HepG2 (cell line): ENCODE results near the gene SNX27. TPM values are rescaled to one million over a fixed set of nuclear protein-coding genes. Genes with fewer than 3 reads are reported as not detected.

Source experiments
- BCL6 ChIP-seq: IDR thresholded peaks from 2 replicates; pipeline ENCODE4 v1.6.1; 2016; ENCODE audit warnings: missing genetic modification reagents, missing compliant biosample characterization
- EP300 ChIP-seq, 3 experiments: sonication (generic) in 1 of 3; formaldehyde crosslinking in 1 of 3; IDR thresholded peaks; 2 replicates each; pipeline versions ENCODE4 v1.5.1 to v1.6.1; 2011 to 2020; ENCODE audit warnings: low read depth in 2 of 3, low read length in 2 of 3, borderline replicate concordance in 1 of 3, improper control_type of control experiment in 1 of 3, mild to moderate bottlenecking in 1 of 3, missing genetic modification reagents in 1 of 3, moderate library complexity in 1 of 3
- GATAD2A ChIP-seq: IDR thresholded peaks from 2 replicates; pipeline ENCODE4 v1.6.1; 2016
- HNF1B ChIP-seq: sonication (generic); formaldehyde crosslinking; IDR thresholded peaks from 2 replicates; pipeline ENCODE4 v1.5.1; 2020; ENCODE audit warnings: mild to moderate bottlenecking, moderate library complexity, missing genetic modification reagents
- KDM5B ChIP-seq: sonication (generic); formaldehyde crosslinking; IDR thresholded peaks from 2 replicates; pipeline ENCODE4 v1.4.0; 2020; ENCODE audit warnings: missing genetic modification reagents, mild to moderate bottlenecking, borderline replicate concordance
- MXD3 ChIP-seq: IDR thresholded peaks from 2 replicates; pipeline ENCODE4 v1.6.1; 2016; ENCODE audit warnings: mild to moderate bottlenecking, missing biosample characterization, missing genetic modification reagents
- NR2F2 ChIP-seq: IDR thresholded peaks from 2 replicates; pipeline ENCODE4 v1.6.1; 2012; ENCODE audit warnings: low read depth, inconsistent platforms, borderline replicate concordance
- POGZ ChIP-seq: sonication (generic); formaldehyde crosslinking; IDR thresholded peaks from 2 replicates; pipeline ENCODE4 v1.4.0; 2020; ENCODE audit warnings: mild to moderate bottlenecking, missing genetic modification reagents
- RBAK ChIP-seq: sonication (generic); formaldehyde crosslinking; IDR thresholded peaks from 2 replicates; pipeline ENCODE4 v1.5.1; 2020; ENCODE audit warnings: mild to moderate bottlenecking, missing genetic modification reagents
- REXO4 ChIP-seq: sonication (generic); formaldehyde crosslinking; IDR thresholded peaks from 2 replicates; pipeline ENCODE4 v1.8.0; 2022; ENCODE audit warnings: missing genetic modification reagents, mild to moderate bottlenecking, borderline replicate concordance
- RXRA ChIP-seq: sonication (generic); formaldehyde crosslinking; IDR thresholded peaks from 2 replicates; pipeline ENCODE4 v1.5.1; 2020; ENCODE audit warnings: missing genetic modification reagents
- SP140L ChIP-seq: sonication (generic); formaldehyde crosslinking; IDR thresholded peaks from 2 replicates; pipeline ENCODE4 v1.4.0; 2020; ENCODE audit warnings: missing genetic modification reagents, borderline replicate concordance
- TFAP4 ChIP-seq: sonication (generic); IDR thresholded peaks from 2 replicates; pipeline ENCODE4 v1.6.1; 2016; ENCODE audit warnings: low read depth, borderline replicate concordance
- TRIM24 ChIP-seq: sonication (generic); formaldehyde crosslinking; IDR thresholded peaks from 2 replicates; pipeline ENCODE4 v1.8.0; 2022; ENCODE audit warnings: mild to moderate bottlenecking, missing genetic modification reagents
- U2AF1 ChIP-seq: fragments of 200-400 bp; formaldehyde crosslinking; optimal IDR thresholded peaks from 2 replicates; pipeline ENCODE3; 2017; ENCODE audit warnings: mild to moderate bottlenecking, low read depth, low read length
- ZFX ChIP-seq: sonication (generic); formaldehyde crosslinking; IDR thresholded peaks from 2 replicates; pipeline ENCODE4 v1.4.0; 2020; ENCODE audit warnings: mild to moderate bottlenecking, low read depth, missing genetic modification reagents, moderate library complexity
- ZNF33B ChIP-seq: sonication (generic); formaldehyde crosslinking; IDR thresholded peaks from 2 replicates; pipeline ENCODE4 v1.5.1; 2020; ENCODE audit warnings: mild to moderate bottlenecking, missing genetic modification reagents
- ZNF430 ChIP-seq: sonication (generic); formaldehyde crosslinking; IDR thresholded peaks from 2 replicates; pipeline ENCODE4 v1.9.0; 2021; ENCODE audit warnings: mild to moderate bottlenecking, missing genetic modification reagents
- ZNF510 ChIP-seq: sonication (generic); formaldehyde crosslinking; IDR thresholded peaks from 2 replicates; pipeline ENCODE4 v1.4.0; 2020; ENCODE audit warnings: low read depth, mild to moderate bottlenecking, missing genetic modification reagents
- ZNF564 ChIP-seq: sonication (generic); formaldehyde crosslinking; IDR thresholded peaks from 2 replicates; pipeline ENCODE4 v1.8.1; 2023; ENCODE audit warnings: mild to moderate bottlenecking, missing genetic modification reagents
- polyA plus RNA-seq, 8 experiments: library from polyadenylated mRNA; depleted of rRNA in 3 of 8; stranded (reverse) in 7 of 8; unstranded in 1 of 8; fragments of >200 nt; fragmentation: Illumina TruSeq in 4 of 8; extraction: Trizol in 4 of 8; gene quantifications; 2 replicates each; pipeline versions ENCODE4 v1.2.1 to v1.2.3, GENCODE V29; 2011 to 2016; ENCODE audit warnings: low read depth in 4 of 8, missing spikeins in 1 of 8, mixed read lengths in 1 of 8; ENCODE audit not compliant: insufficient read depth in 1 of 8
- total RNA-seq, 5 experiments: library from RNA; depleted of rRNA; stranded (reverse); fragments of >200 nt; fragmentation: Illumina TruSeq; extraction: Trizol; gene quantifications; 2 replicates each; pipeline ENCODE4 v1.2.3, GENCODE V29; 2016; ENCODE audit warnings: low read depth in 1 of 5
- TF ChIP-seq, protein P1 (sequence below): sonication (generic); formaldehyde crosslinking; IDR thresholded peaks from 2 replicates; pipeline ENCODE4 v1.8.0; 2022; ENCODE audit warnings: mild to moderate bottlenecking, missing genetic modification reagents, borderline replicate concordance
- TF ChIP-seq, protein P2 (sequence below): sonication (generic); formaldehyde crosslinking; IDR thresholded peaks from 2 replicates; pipeline ENCODE4 v1.5.1; 2020; ENCODE audit warnings: mild to moderate bottlenecking, missing genetic modification reagents, moderate library complexity
- TF ChIP-seq, protein P3 (sequence below): sonication (generic); formaldehyde crosslinking; conservative IDR thresholded peaks from 2 replicates; pipeline ENCODE4 v1.8.0; 2022; ENCODE audit warnings: mild to moderate bottlenecking, moderate library complexity, missing genetic modification reagents

Gene SNX27
- total and polyA plus RNA-seq, 2 of the 13 experiments (the other 11 are each of a cell fraction or from before 2014, with no cell fraction given), result 14.4 to 17.8 TPM

GRCh38 chr1:151703813-151704212, 92.0 kb downstream of the SNX27 start (continued):
- TF ChIP-seq EP300 (IDR thresholded peaks at IDR 0.05; ENCODE audit: low read depth in 2 of 2, low read length in 2 of 2) (0 out of 4 replicates have a peak, but pooled peaks of 1 of the 2 experiments have one; percentile 30), EP300 (CRISPR knock-in tag; IDR thresholded peaks at IDR 0.05; ENCODE audit: borderline replicate concordance) (no peak), MXD3 (CRISPR knock-in tag) (no peak), TFAP4 (no peak), SP140L (no peak), GATAD2A (CRISPR knock-in tag) (peak; percentile 67), TRIM24 (no peak), HNF1B (peak; percentile 38; the same call in 1 of the 2 replicates), ZNF33B (CRISPR knock-in tag) (no peak), KDM5B (CRISPR knock-in tag) (peak; percentile 48; the same call in 1 of the 2 replicates), POGZ (CRISPR knock-in tag) (peak; percentile 32; the same call in 1 of the 2 replicates), BCL6 (CRISPR knock-in tag) (peak; percentile 58; the same call in 1 of the 2 replicates), ZNF430 (CRISPR knock-in tag) (0 out of 2 replicates have a peak, but pooled peaks have one; percentile 45), ZFX (CRISPR knock-in tag) (peak; percentile 24; the same call in 1 of the 2 replicates), ZNF510 (no peak), U2AF1 (no peak), ZNF564 (no peak), REXO4 (CRISPR knock-in tag) (no peak), NR2F2 (peak; percentile 37; the same call in 1 of the 2 replicates), RBAK (CRISPR knock-in tag) (no peak), RXRA (CRISPR knock-in tag) (peak; percentile 43; the same call in 1 of the 2 replicates)
- TF ChIP-seq, protein P1, sequence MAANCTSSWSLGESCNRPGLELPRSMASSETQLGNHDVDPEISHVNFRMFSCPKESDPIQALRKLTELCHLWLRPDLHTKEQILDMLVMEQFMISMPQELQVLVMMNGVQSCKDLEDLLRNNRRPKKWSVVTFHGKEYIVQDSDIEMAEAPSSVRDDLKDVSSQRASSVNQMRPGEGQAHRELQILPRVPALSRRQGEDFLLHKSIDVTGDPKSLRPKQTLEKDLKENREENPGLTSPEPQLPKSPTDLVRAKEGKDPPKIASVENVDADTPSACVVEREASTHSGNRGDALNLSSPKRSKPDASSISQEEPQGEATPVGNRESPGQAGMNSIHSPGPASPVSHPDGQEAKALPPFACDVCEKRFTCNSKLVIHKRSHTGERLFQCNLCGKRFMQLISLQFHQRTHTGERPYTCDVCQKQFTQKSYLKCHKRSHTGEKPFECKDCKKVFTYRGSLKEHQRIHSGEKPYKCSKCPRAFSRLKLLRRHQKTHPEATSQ, result no peak
- TF ChIP-seq, protein P2, sequence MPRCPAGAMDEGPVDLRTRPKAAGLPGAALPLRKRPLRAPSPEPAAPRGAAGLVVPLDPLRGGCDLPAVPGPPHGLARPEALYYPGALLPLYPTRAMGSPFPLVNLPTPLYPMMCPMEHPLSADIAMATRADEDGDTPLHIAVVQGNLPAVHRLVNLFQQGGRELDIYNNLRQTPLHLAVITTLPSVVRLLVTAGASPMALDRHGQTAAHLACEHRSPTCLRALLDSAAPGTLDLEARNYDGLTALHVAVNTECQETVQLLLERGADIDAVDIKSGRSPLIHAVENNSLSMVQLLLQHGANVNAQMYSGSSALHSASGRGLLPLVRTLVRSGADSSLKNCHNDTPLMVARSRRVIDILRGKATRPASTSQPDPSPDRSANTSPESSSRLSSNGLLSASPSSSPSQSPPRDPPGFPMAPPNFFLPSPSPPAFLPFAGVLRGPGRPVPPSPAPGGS (CRISPR knock-in tag), result no peak
- TF ChIP-seq, protein P3, sequence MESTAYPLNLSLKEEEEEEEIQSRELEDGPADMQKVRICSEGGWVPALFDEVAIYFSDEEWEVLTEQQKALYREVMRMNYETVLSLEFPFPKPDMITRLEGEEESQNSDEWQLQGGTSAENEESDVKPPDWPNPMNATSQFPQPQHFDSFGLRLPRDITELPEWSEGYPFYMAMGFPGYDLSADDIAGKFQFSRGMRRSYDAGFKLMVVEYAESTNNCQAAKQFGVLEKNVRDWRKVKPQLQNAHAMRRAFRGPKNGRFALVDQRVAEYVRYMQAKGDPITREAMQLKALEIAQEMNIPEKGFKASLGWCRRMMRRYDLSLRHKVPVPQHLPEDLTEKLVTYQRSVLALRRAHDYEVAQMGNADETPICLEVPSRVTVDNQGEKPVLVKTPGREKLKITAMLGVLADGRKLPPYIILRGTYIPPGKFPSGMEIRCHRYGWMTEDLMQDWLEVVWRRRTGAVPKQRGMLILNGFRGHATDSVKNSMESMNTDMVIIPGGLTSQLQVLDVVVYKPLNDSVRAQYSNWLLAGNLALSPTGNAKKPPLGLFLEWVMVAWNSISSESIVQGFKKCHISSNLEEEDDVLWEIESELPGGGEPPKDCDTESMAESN, result no peak
